ENCODE results near the gene SCG2. TPM values are rescaled to one million over a fixed set of nuclear protein-coding genes. Genes with fewer than 3 reads are reported as not detected.

SCG2 gene
- total RNA-seq, 2 donors from 2014 or later, result 0.13 TPM; not detected in 1

GRCh38 chr2:223607476-223607875 lies 5.3 kb upstream of the SCG2 start:
- Mint-ChIP-seq H3K27me3 (ENCODE audit: insufficient read depth) (peaks cover 45% of the 10 kb centered on the region), H3K4me3 (no peak overlapping the region), H3K9me3 (no peaks in the 10 kb centered on the region), H3K27ac (no peak overlapping the region), H3K4me1 (peaks cover 6% of the 10 kb centered on the region), H3K36me3 (ENCODE audit: low read depth) (no peaks in the 10 kb centered on the region)
- peaks cover 4% of the 10 kb centered on the region for H3K27me3 ChIP-seq (ENCODE audit: control insufficient read depth, insufficient read depth, low read length, poor library complexity, severe bottlenecking)
- no peak overlapping the region for H3K9ac ChIP-seq (ENCODE audit: extremely low read depth, low read length, poor library complexity, severe bottlenecking)
- no peaks in the 10 kb centered on the region for H3K36me3 ChIP-seq (ENCODE audit: control insufficient read depth, insufficient read depth, low read length)
- DNase-seq, result no peak
- H3K4me3 ChIP-seq (ENCODE audit: low read length), result no peak overlapping the region
- WGBS, 2 experiments (ENCODE audit: insufficient coverage in 1 of 2, insufficient read length in 1 of 2), result 89% methylated on average over 3 of the region's 5 CpGs; no CpG with 5 or more reads in 1 of the 2 experiments
- H3K9me3 ChIP-seq (ENCODE audit: control insufficient read depth, low read length), result no peaks in the 10 kb centered on the region
- no peaks in the 10 kb centered on the region for H3K4me1 ChIP-seq (ENCODE audit: control insufficient read depth, insufficient read depth, low read length)
- no peak overlapping the region for H3K27ac ChIP-seq (ENCODE audit: low read depth, low read length)
- no peak for TF ChIP-seq CTCF (conservative IDR thresholded peaks at IDR 0.05)

GRCh38 chr2:223606946-223607345 lies 4.8 kb upstream of the SCG2 start:
- no peaks in the 10 kb centered on the region for H3K36me3 Mint-ChIP-seq (ENCODE audit: low read depth)
- Histone ChIP-seq H3K27ac (ENCODE audit: low read depth, low read length) (no peak overlapping the region), H3K9ac (ENCODE audit: extremely low read depth, low read length, poor library complexity, severe bottlenecking) (no peak overlapping the region), H3K4me1 (ENCODE audit: control insufficient read depth, insufficient read depth, low read length) (no peaks in the 10 kb centered on the region), H3K36me3 (ENCODE audit: control insufficient read depth, insufficient read depth, low read length) (no peaks in the 10 kb centered on the region), H3K9me3 (ENCODE audit: control insufficient read depth, low read length) (no peaks in the 10 kb centered on the region), H3K27me3 (ENCODE audit: control insufficient read depth, insufficient read depth, low read length, poor library complexity, severe bottlenecking) (peaks cover 3% of the 10 kb centered on the region), H3K4me3 (ENCODE audit: low read length) (no peak overlapping the region)
- H3K9me3 Mint-ChIP-seq, result no peaks in the 10 kb centered on the region
- no peak for TF ChIP-seq CTCF (conservative IDR thresholded peaks at IDR 0.05)
- no peak overlapping the region for H3K4me3 Mint-ChIP-seq
- peaks cover 6% of the 10 kb centered on the region for H3K4me1 Mint-ChIP-seq
- no peak overlapping the region for H3K27ac Mint-ChIP-seq
- WGBS, 2 experiments (ENCODE audit: insufficient coverage in 1 of 2, insufficient read length in 1 of 2), result 74 to 100% methylated on average over 1 of the region's 1 CpG
- peaks cover 41% of the 10 kb centered on the region for H3K27me3 Mint-ChIP-seq (ENCODE audit: insufficient read depth)
- no peak for DNase-seq

- no peaks in the 10 kb centered on the region for H3K9me3 Mint-ChIP-seq
- DNase-seq, result no peak
- peaks cover 6% of the 10 kb centered on the region for H3K4me1 Mint-ChIP-seq
- no peaks in the 10 kb centered on the region for H3K36me3 Mint-ChIP-seq (ENCODE audit: low read depth)
- TF ChIP-seq CTCF (conservative IDR thresholded peaks at IDR 0.05), result no peak
- Histone ChIP-seq H3K9me3 (ENCODE audit: control insufficient read depth, low read length) (no peaks in the 10 kb centered on the region), H3K36me3 (ENCODE audit: control insufficient read depth, insufficient read depth, low read length) (no peaks in the 10 kb centered on the region), H3K4me3 (ENCODE audit: low read length) (no peak overlapping the region), H3K27me3 (ENCODE audit: control insufficient read depth, insufficient read depth, low read length, poor library complexity, severe bottlenecking) (peaks cover 18% of the 10 kb centered on the region), H3K9ac (ENCODE audit: extremely low read depth, low read length, poor library complexity, severe bottlenecking) (no peak overlapping the region), H3K27ac (ENCODE audit: low read depth, low read length) (no peak overlapping the region), H3K4me1 (ENCODE audit: control insufficient read depth, insufficient read depth, low read length) (no peaks in the 10 kb centered on the region)
- H3K27me3 Mint-ChIP-seq (ENCODE audit: insufficient read depth), result peaks cover 41% of the 10 kb centered on the region
- WGBS, 2 experiments (ENCODE audit: insufficient coverage in 1 of 2, insufficient read length in 1 of 2), result 87% methylated on average over 2 of the region's 2 CpGs; no CpG with 5 or more reads in 1 of the 2 experiments
- H3K27ac Mint-ChIP-seq, result no peak overlapping the region
- H3K4me3 Mint-ChIP-seq, result no peak overlapping the region
Observed at GRCh38 chr2:223604231-223604630, 2.1 kb upstream of the SCG2 start.
